Ascending aorta (tissue), 2 donors: ENCODE measurements around the gene GRN. TPM values are rescaled to one million over a fixed set of nuclear protein-coding genes. Genes with fewer than 3 reads are reported as not detected.
"Not testable (repeated sequence)": the region's sequence is repeated elsewhere in the genome, so short reads cannot be mapped to it uniquely, and the experiment has no call there.

Experiments used
- DNase-seq, 2 donors: peaks; one replicate each; pipeline ENCODE4 v3.0.0-alpha.2; 2019; ENCODE audit warnings: low spot score in 2 of 2
- H3K27ac ChIP-seq, 2 donors: fragments of 200-600 bp; sonication (generic); one replicate each; pipeline ENCODE4 v1.5.1; 2016 to 2017; ENCODE audit warnings: mild to moderate bottlenecking in 1 of 2
- H3K27me3 ChIP-seq: fragments of 200-600 bp; sonication (generic); one replicate; pipeline ENCODE4 v1.5.1; 2017
- H3K36me3 ChIP-seq, 2 donors: fragments of 200-600 bp; sonication (generic); one replicate each; pipeline ENCODE4 v1.5.1; 2016
- H3K4me1 ChIP-seq, 2 donors: fragments of 200-600 bp; sonication (generic); one replicate each; pipeline ENCODE4 v1.5.1; 2016 to 2017; ENCODE audit warnings: mild to moderate bottlenecking in 1 of 2
- H3K4me3 ChIP-seq, 2 donors: fragments of 200-600 bp; sonication (generic); one replicate each; pipeline ENCODE4 v1.5.1; 2016 to 2017; ENCODE audit warnings: mild to moderate bottlenecking in 1 of 2
- H3K9me3 ChIP-seq, 2 donors: fragments of 200-600 bp; sonication (generic); one replicate each; pipeline ENCODE4 v1.5.1; 2016
- intact Hi-C: fragments of 100-400 bp; cut with DNase I; formaldehyde crosslinking; loops from one replicate; pipeline ENCODE4 v1.15.1; 2023
- total RNA-seq: library from RNA; depleted of rRNA; stranded (reverse); fragments of >200 nt; gene quantifications from one replicate; pipeline ENCODE4 v1.1.0, GENCODE V29; 2016
- TF ChIP-seq, protein P1 (sequence below), 3 experiments: fragments of 200-600 bp in 2 of 3; fragments of 450-650 bp in 1 of 3; sonication (generic) in 2 of 3; IDR thresholded peaks; one replicate each; pipeline ENCODE4 v1.5.1; 2016 to 2019; ENCODE audit warnings: antibody characterized with exemption in 3 of 3, mild to moderate bottlenecking in 1 of 3, moderate library complexity in 1 of 3

Gene GRN
- total RNA-seq, 1 donor from 2014 or later, result 430 TPM

DNA sequence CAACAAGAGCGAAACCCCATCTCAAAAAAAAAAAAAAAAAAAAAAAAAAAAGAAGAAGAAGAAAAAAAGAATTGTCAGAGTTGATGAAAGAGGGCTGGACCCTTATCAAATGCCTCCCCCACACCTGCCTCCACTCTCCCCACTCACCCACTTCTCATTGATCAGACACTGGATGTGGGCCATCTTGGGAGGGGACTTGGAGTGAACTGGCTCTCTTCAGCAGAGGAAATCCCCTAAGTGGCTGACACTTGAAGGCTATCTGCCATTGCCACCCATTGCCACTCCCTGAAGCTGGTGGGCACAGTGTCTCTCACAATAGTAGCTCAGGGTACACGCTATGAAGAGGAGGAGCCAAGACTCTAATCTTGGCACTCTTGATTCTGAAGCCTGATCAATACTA, 42.7 kb downstream of the GRN start:
- intact Hi-C loops, result no loop called here
- peak in 1 of 2 donors; percentile 13 for DNase-seq
- H3K4me3 ChIP-seq, result no peak overlapping the region
- H3K4me1 ChIP-seq, result peaks cover 0 to 11% of the 10 kb centered on the region in 2 donors
- no peak overlapping the region for H3K27ac ChIP-seq
- no peaks in the 10 kb centered on the region for H3K27me3 ChIP-seq
- H3K36me3 ChIP-seq, result no peaks in the 10 kb centered on the region
- TF ChIP-seq, protein P1, sequence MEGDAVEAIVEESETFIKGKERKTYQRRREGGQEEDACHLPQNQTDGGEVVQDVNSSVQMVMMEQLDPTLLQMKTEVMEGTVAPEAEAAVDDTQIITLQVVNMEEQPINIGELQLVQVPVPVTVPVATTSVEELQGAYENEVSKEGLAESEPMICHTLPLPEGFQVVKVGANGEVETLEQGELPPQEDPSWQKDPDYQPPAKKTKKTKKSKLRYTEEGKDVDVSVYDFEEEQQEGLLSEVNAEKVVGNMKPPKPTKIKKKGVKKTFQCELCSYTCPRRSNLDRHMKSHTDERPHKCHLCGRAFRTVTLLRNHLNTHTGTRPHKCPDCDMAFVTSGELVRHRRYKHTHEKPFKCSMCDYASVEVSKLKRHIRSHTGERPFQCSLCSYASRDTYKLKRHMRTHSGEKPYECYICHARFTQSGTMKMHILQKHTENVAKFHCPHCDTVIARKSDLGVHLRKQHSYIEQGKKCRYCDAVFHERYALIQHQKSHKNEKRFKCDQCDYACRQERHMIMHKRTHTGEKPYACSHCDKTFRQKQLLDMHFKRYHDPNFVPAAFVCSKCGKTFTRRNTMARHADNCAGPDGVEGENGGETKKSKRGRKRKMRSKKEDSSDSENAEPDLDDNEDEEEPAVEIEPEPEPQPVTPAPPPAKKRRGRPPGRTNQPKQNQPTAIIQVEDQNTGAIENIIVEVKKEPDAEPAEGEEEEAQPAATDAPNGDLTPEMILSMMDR (IDR thresholded peaks at IDR 0.05), result no peak
- H3K9me3 ChIP-seq, result no peaks in the 10 kb centered on the region

DNA sequence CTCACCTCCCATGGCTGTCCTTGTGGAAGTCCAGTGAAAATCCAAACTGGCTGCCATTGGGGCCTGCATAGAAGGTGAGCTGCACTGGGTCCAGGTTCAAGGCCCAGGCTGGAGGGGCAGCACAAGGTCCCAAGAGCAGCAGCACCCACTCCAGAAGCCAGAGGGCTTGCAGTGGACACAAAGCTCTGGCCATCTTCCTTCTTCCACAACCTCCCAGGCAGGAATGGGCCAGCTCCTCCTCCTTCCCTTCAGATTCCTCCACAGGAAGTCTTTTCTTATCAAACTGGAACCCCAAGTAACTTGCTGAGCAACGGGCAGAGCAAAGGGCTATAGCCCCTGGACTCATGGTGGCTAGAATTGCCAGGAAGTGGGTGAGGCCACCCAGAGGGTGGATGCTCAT, 44.2 kb downstream of the GRN start, which contains the start of gene ITGA2B:
TSS of gene ITGA2B (minus strand) at position 369 of the 400 bp plus-strand sequence. CDS start at position 193, 176 bp downstream.
- Histone ChIP-seq H3K27me3 (no peaks in the 10 kb centered on the region), H3K27ac (no peak within 1 kb of the TSS), H3K4me3 (no peak within 1 kb of the TSS), H3K36me3 (no peaks in the 10 kb centered on the region), H3K9me3 (no peaks in the 10 kb centered on the region), H3K4me1 (peaks cover 0 to 11% of the 10 kb centered on the region in 2 donors)
- DNase-seq, result no peak
- intact Hi-C loops, result no loop called here
- TF ChIP-seq, protein P1 (IDR thresholded peaks at IDR 0.05), result no peak

DNA sequence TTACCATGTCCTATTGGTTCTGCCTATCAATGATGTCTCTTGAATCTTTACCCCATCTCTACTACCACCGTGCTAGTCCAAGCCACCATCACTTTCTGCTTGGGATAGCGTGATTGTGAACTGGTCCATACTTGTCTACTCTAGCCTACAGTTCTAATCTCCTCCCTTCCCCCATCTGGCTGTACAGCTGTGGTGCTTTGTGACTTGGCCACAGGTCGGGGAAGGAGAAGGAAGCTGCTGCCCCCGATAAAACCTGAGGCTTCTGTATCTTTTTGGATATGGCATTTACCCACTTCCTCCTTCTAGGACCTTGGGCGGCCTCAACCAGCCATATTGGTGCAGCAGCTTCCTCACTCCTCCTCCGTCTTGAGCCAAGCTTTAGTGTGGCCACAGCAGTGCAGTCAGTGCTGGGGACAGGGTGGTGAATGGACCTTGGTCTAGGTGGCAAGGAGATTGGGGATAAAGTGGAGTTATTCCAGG, 44.7 kb downstream of the GRN start:
- no peak overlapping the region for H3K27ac ChIP-seq
- intact Hi-C loops, result no loop called here
- TF ChIP-seq, protein P1 (IDR thresholded peaks at IDR 0.05), result no peak
- no peaks in the 10 kb centered on the region for H3K9me3 ChIP-seq
- no peaks in the 10 kb centered on the region for H3K27me3 ChIP-seq
- no peaks in the 10 kb centered on the region for H3K36me3 ChIP-seq
- peaks cover 0 to 11% of the 10 kb centered on the region in 2 donors for H3K4me1 ChIP-seq
- no peak overlapping the region for H3K4me3 ChIP-seq
- DNase-seq, result peak in 1 of 2 donors; percentile 41

DNA sequence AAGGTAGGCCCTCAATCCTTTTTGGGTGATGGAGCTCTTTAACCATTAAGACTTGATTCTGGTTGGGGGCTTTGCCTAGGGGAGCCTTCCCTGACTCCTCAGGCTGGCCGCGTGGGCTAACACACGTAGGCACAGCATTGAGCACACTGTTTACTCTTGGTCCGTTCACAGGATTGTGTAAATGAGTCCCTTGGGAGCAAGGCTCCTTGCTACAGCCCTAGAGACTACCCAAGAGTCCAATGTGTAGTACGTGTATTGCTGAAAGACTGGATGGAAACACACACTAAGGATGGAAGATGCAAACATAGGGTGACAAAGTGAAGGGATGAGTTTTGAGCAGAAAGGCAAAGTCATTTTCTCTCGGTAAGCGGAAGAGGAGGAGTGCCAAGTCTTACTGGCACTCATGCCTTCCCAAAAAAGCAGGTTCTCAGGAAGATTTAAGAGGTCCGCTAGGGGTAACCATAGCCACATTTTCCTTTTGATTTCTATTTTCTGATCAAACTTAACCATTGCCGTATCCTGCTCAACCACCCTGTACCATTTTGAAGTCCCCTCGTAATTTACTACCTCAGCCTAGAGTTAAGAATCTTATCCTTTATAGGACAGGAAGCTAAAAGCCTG, 45.3 kb downstream of the GRN start:
- DNase-seq, result peak in 1 of 2 donors; percentile 15
- H3K9me3 ChIP-seq, result no peaks in the 10 kb centered on the region
- intact Hi-C loops, result no loop called here
- H3K4me3 ChIP-seq, result no peak overlapping the region
- H3K27ac ChIP-seq, result no peak overlapping the region
- H3K4me1 ChIP-seq, result peaks cover 0 to 6% of the 10 kb centered on the region in 2 donors
- no peaks in the 10 kb centered on the region for H3K36me3 ChIP-seq
- TF ChIP-seq, protein P1 (IDR thresholded peaks at IDR 0.05), result no peak
- no peaks in the 10 kb centered on the region for H3K27me3 ChIP-seq

DNA sequence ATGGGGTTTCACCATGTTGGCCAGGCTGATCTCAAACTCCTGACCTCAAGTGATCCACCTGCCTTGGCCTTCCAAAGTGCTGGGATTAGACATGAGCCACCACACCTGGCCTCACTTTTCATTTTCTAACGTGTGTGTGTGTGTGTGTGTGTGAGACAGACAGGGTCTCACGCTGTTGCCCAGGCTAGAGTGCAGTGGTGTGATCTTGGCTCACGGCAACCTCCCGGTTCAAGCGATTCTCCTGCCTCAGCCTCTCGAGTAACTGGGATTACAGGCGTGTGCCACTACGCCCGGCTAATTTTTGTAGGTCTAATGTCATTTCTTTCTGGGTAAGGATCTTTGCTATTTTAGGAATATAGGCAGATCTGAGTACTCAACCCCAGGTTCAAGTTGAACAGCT, 49.0 kb downstream of the GRN start:
- H3K27ac ChIP-seq, H3K9me3 ChIP-seq, H3K27me3 ChIP-seq, H3K4me1 ChIP-seq, intact Hi-C loops, H3K4me3 ChIP-seq: not testable (repeated sequence)
- H3K36me3 ChIP-seq, result peaks cover 8 to 28% of the 10 kb centered on the region in 2 donors
- peak in 1 of 2 donors; percentile 44 for DNase-seq

DNA sequence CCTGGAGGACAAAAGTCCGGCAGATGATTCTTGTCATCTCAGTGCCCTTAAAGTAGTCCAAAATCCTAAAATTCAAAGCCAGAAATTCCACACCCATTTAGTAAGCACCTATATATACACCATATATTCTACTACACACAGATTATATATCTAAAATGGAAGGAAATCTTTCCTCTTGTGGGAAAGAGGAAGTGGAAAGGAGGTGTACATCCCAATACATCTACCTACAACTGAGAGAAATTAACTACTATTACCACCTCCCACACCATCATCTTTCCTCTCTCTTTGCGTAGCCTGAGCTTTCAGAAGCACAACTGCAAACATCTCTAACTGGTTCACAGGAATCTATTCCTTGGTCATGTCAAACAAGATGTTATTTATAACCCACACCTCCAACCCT, 49.7 kb downstream of the GRN start:
- Histone ChIP-seq H3K36me3 (peaks cover 15 to 35% of the 10 kb centered on the region in 2 donors), H3K4me3 (no peak overlapping the region), H3K27ac (no peak overlapping the region), H3K4me1 (no peaks in the 10 kb centered on the region), H3K27me3 (no peaks in the 10 kb centered on the region), H3K9me3 (no peaks in the 10 kb centered on the region)
- TF ChIP-seq, protein P1 (IDR thresholded peaks at IDR 0.05), result no peak
- intact Hi-C loops, result no loop called here
- DNase-seq, result no peak
